ENCODE data around the gene BLVRB. TPM values are rescaled to one million over a fixed set of nuclear protein-coding genes. Genes with fewer than 3 reads are reported as not detected.
"Not testable (repeated sequence)": the region's sequence is repeated elsewhere in the genome, so short reads cannot be mapped to it uniquely, and the experiment has no call there.

BLVRB gene
- 201 and 206 TPM in 2 replicates for total RNA-seq (2014; rRNA removed; shearing (Covaris generic))

- peak; percentile 100 for DNase-seq (ENCODE audit: low spot score)
These were observed at the start of gene BLVRB for GRCh38 chr19:40465557-40466218. BLVRB (minus strand) TSS chr19:40465745; CDS start chr19:40465688, 57 bp downstream.

DNA sequence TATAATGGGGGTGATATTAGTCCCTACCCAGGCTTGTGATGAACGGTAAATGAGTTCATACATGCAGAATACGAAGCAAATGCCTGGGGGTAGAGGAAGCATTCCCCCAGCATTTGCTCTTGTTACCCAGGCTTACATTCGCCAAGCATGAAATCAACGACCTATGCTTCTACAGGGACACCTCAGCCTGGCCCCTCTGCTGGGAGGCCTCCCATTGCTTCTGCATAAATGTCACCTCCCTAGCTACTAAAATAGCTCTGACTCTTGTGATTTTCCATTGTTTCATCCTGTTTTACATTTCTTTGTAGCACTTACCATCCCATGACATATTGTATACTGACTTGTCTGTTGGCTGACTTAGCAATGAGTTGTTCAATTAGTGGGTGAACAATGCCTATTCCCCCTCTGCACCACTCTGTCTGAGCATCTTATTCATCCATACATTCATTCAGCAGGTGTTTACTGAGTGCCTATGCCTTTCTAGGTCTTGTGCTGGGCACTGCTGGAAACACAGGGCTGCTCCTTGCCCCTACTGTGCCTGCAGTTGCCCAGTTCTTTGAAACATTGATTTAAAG, 48.3 kb upstream of the BLVRB start:
- no peak for DNase-seq (ENCODE audit: low spot score)

GRCh38 chr19:40513345-40513678, 47.8 kb upstream of the BLVRB start:
- DNase-seq (ENCODE audit: low spot score) = no peak

DNA sequence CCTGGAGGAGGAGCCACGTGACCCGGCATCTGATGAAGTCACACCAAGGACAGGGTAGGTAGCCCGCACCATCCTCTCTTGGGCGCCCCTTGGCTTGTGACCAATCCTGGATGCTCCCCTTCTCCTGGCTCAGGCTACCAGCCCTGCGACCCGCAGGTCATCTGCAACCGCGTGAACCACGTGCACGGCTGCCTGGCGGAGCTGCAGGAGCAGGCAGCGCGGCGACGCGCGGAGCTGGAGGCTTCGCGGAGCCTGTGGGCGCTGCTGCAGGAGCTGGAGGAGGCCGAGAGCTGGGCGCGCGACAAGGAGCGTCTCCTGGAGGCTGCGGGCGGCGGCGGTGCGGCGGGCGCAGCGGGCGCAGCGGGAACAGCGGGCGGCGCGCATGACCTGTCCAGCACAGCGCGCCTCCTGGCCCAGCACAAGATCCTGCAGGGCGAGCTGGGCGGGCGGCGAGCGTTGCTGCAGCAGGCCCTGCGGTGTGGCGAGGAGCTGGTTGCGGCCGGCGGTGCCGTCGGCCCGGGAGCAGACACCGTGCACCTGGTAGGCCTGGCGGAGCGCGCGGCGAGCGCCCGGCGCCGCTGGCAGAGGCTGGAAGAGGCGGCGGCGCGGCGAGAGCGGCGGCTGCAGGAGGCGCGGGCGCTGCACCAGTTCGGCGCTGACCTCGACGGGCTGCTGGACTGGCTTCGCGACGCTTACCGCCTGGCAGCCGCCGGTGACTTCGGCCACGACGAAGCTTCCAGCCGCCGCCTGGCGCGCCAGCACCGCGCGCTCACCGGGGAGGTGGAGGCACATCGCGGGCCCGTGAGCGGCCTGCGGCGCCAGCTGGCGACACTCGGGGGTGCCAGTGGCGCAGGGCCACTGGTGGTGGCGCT, 47.2 kb upstream of the BLVRB start:
- DNase-seq (ENCODE audit: low spot score) = no peak

DNA sequence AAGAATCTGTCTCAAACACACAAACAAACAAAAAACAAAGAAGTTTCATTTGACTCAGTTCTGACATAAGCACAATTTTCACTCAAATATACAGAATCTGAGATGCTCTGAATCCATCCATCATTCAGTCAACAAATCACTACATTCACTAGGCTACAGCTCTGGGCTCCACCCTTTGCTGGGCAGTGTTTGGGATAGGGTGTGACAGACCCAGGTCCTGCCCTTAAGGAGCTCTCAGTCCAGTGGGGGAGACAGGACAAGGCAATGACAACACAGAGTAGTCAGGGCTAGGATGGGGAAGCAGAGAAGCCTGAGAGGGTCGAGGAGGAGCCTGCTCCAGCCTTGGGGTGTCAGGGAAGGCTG, 46.5 kb upstream of the BLVRB start:
- no peak for DNase-seq (ENCODE audit: low spot score)

GRCh38 chr19:40511487-40511886, 45.9 kb upstream of the BLVRB start:
- no peak for DNase-seq (ENCODE audit: low spot score)

DNA sequence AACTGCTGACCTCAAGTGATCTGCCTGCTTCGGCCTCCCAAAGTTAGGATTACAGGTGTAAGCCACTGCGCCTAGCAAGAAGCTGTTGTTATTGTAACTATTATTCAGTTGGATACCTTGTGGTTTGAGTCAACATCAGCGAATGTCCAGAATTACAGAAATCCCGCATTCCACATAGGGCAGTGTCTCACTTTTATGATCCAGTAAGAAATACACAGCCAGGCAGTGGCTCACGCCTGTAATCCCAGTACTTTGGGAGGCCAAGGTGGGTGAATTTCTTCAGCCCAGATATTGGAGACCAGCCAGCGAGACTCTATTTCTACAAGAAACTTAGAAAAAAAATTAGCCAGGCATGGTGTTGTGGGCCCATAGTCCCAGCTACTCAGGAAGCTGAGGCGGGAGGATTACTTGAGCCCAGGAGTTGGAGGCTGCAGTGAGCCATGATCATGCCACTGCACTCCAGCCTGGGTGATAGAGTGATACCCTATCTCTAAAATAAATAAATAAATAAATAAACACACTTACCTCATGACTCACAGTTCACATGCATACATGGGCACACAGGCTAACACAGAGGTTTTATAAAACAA, 45.1 kb upstream of the BLVRB start:
- DNase-seq (ENCODE audit: low spot score) = no peak

DNA sequence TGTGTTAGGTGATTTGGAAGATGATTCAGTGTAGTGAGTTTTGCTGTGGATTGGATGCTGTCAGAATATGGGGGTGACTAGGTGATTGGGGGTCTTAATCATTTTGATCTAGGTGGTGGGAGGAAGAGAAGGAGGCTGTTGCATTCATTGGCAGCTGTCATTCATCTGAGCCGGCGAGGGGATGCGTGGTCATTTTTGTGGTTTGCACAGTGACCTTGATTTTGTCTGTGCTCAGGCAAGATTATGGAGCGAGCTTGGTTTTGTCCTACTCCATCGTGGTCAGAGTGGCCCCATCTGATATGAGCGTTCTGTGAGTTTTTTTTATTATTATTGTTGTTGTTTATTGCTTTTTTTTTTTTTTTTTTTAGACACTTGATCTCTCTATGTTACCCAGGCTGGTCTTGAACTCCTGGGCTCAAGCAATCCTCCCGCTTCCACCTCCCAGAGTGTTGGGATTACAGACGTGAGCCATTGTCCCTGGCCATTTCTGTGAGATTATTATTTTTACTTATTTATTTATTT, 43.3 kb upstream of the BLVRB start:
- no peak for DNase-seq (ENCODE audit: low spot score)

DNA sequence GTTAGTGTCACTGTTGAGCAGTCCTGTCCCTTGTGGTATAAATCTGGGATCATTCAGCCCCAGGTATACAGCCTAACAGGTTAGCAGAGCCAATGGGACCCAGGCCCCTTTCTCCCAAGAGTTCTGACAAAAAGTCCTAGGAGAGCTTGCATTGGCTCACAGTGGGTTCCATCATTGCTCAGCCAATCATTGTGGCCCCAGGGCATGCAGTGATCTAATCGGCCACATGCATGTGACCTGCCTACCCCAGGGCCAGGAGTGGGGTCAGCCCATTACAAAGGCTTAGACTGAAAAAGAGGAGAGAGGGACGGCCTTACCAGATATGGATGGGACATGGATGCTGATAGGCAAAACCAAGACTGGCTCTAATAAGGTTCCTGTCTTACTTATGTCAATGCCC, 42.3 kb upstream of the BLVRB start:
- no peak for DNase-seq (ENCODE audit: low spot score)

DNA sequence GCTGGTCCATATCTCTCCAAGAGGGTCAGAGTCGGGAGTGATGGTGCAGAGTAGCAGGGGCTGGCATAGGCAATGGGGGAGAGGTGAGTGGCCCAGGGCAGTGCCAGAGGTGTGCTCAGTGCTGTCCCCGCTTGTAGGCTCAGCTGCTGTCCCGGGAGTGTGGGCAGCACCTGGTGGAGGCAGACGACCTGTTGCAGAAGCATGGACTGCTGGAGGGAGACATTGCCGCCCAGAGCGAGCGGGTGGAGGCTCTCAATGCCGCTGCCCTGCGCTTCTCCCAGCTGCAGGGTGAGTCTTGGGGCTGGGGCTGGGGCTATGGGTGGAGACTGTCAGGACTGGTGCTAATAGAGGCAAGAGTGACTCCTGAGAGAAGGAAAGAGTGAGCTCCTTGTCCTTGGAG, 40.6 kb upstream of the BLVRB start:
- DNase-seq (ENCODE audit: low spot score) = no peak

- DNase-seq (ENCODE audit: low spot score) = peak; percentile 30
These were observed 37.8 kb upstream of the BLVRB start for GRCh38 chr19:40503320-40503695.

DNA sequence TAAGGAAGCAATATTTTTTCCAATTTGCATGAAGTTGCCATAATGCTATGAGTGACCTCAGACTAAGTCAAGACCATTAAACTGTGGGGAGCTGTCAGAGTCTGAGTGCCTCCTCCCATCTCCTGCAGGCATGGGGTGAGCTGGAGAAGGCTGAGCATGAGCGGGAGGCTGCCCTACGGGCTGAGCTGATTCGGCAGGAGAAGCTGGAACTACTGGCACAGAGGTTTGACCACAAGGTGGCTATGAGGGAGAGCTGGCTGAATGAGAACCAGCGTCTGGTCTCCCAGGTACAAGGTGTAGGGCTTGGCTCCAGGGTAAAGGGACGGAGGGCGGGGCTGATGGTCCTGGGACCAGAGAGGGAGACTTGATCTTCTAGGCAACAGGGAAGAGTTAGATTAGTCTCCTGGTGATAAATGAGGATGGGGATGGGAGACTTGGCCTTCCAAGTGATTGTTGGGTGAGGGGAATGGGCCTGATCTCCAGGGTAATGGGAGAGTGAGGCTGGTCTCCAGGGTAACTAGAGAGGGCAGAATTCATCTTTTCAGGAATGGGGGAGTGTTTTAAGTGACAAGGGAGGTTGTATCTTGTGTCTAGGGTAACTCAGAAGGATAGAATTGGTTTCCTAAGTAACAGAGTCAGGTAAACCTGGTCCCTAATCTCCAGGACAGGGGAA, 37.2 kb upstream of the BLVRB start:
- peak; percentile 88 for DNase-seq (ENCODE audit: low spot score)

DNA sequence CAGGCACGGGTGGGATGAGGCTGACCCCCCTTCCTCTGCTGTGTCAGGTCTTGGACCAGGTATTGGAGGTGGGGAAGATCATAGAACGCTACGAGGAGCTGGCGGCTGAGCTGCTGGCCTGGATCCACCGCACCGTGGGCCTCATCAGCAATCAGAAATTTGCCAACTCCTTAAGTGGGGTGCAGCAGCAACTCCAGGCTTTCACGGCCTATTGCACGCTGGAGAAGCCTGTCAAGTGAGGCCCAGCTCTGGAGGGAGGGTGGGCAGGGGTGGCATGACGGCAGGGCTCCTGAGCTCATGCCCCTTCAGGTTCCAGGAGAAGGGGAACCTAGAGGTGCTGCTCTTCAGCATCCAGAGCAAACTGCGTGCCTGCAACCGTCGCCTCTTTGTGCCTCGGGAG, 36.5 kb upstream of the BLVRB start:
- no peak for DNase-seq (ENCODE audit: low spot score)

DNA sequence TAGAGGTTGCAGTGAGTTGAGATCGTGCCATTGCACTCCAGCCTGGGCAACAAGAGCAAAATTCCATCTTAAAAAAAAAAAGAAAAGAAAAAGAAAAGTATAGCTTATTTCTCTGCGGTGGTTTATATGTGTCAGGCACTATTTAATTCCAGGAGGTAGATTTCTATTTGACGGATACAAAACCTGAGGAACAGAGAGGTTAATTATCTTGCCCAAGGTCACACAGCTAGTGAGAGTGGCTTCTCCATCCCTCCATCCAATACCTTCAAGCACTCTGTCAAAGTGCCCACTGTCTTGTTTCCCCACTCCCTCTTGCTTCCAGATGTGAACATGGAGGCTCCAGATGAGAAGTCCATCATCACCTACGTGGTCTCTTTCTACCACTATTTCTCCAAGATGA, 36.1 kb upstream of the BLVRB start:
- DNase-seq (ENCODE audit: low spot score) = no peak

- DNase-seq (ENCODE audit: low spot score) = not testable (repeated sequence)
These were observed 35.4 kb upstream of the BLVRB start for GRCh38 chr19:40500678-40501530.

GRCh38 chr19:40499320-40499719, 33.8 kb upstream of the BLVRB start:
- no peak for DNase-seq (ENCODE audit: low spot score)

DNA sequence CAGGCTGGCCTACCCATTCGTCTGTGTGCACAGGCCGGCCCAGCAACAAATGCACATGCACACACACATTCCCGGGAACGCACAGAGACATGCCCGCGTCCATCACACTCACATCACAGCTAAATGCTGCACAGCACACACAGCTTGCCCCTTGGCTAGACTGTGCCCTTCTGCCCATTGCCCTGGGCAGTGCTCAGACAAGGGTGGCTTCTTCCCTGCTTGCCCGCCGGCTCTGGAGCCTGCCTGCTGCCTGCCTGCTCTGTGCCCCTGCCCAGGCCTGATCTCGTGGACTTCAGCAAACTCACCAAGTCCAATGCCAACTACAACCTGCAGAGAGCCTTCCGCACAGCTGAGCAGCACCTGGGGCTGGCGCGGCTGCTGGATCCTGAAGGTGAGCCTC, 31.7 kb upstream of the BLVRB start:
- DNase-seq (ENCODE audit: low spot score) = no peak

DNA sequence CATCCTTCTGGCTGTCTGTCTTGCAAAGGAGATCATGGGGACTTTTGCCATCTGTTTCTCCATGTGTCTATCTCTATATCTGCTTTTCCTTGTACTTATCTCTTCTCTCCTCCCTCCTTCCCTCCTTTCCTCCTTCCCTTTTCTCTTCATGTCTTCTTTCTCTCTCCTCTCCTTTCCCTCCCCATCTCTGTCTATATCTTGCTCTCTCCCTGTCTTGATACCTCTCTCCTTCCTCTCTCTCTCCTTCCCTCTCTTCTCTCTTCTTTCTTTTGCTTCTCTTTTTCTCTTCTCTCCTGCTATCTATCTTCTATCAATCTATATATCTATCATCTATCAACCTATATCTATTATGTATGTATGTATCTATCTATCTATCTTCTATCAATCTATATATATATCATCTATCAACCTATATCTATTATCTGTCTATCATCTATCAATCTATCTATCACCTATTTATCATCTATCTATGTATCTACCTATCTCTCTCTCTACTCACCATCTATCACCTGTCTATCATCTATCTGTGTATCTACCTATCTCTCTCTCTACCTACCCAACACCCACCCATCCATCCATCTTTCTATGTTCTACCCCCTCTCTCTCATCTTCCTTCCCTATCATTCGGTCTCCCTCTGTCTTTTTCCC, 28.8 kb upstream of the BLVRB start:
- no peak for DNase-seq (ENCODE audit: low spot score)

- no peak for DNase-seq (ENCODE audit: low spot score)
These were observed 28.2 kb upstream of the BLVRB start for GRCh38 chr19:40493778-40494177.

DNA sequence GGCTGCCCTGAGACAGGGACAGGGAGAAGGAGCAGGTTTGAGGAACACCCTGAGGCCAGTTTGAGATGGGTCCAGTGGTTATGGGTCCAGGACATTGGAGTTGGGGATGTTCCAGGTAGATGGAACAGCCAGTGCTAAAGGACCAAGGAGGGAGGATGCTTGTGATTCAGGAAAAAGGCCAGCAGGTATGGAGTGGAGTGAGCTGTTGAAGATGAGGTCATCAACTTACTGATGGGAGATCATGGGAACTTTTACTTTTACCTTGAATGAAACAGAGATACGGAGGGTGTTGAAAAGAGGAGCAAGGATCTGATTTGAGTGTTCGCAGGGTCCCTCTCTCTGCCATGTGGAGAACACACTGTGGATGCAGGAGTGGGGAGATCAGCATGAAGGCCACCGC, 26.7 kb upstream of the BLVRB start:
- no peak for DNase-seq (ENCODE audit: low spot score)

Data from HT-29 (cell line).